Aorta (tissue), 5 donors: ENCODE results near the gene CREB5. TPM values are rescaled to one million over a fixed set of nuclear protein-coding genes. Genes with fewer than 3 reads are reported as not detected.
A peak's percentile ranks its signal among the peaks of the same experiment; 100 is the strongest.

Experiments used
- ATAC-seq: fragments of 200-7000 bp; cut with Tn5 transposase; one replicate; pipeline ENCODE4 v1.9.1; 2022; ENCODE audit warnings: moderate library complexity; ENCODE audit not compliant: low FRiP score
- DNase-seq, 2 donors: peaks; one replicate each; pipeline ENCODE4 v3.0.0-alpha.2; 2020
- H3K27ac ChIP-seq, 2 donors: one replicate each; pipeline ENCODE4 v1.5.1; 2013; ENCODE audit warnings: low read length in 2 of 2, mild to moderate bottlenecking in 2 of 2, moderate library complexity in 2 of 2, control low read depth in 1 of 2, inconsistent platforms in 1 of 2, low read depth in 1 of 2
- H3K27me3 ChIP-seq, 2 donors: one replicate each; pipeline ENCODE4 v1.6.1; 2013; ENCODE audit warnings: control low read depth in 1 of 2, low read length in 1 of 2, mild to moderate bottlenecking in 1 of 2, moderate library complexity in 1 of 2; ENCODE audit not compliant: insufficient read depth in 2 of 2, control insufficient read depth in 1 of 2
- H3K36me3 ChIP-seq, 2 donors: one replicate each; pipeline ENCODE4 v1.6.1; 2013; ENCODE audit warnings: control low read depth in 1 of 2, low read length in 1 of 2, mild to moderate bottlenecking in 1 of 2; ENCODE audit not compliant: insufficient read depth in 2 of 2, control insufficient read depth in 1 of 2
- H3K4me1 ChIP-seq, 2 donors: one replicate each; pipeline ENCODE4 v1.6.1; 2013; ENCODE audit warnings: low read length in 2 of 2, control low read depth in 1 of 2, mild to moderate bottlenecking in 1 of 2, moderate library complexity in 1 of 2; ENCODE audit not compliant: insufficient read depth in 2 of 2, control insufficient read depth in 1 of 2
- H3K4me3 ChIP-seq, 2 donors: one replicate each; pipeline ENCODE4 v1.5.1; 2013; ENCODE audit warnings: low read length in 2 of 2, control low read depth in 1 of 2, mild to moderate bottlenecking in 1 of 2
- H3K9me3 ChIP-seq: one replicate; pipeline ENCODE4 v1.6.1; 2013; ENCODE audit warnings: mild to moderate bottlenecking, low read length; ENCODE audit not compliant: control insufficient read depth
- WGBS, 2 donors: extraction: QIAGEN DNeasy Blood & Tissue Kit; methylation state at CpG; one replicate each; pipeline ENCODE4 v1.1.7; 2013; 5-methylcytosine and 5-hydroxymethylcytosine counted together
- intact Hi-C, 2 donors: fragments of 100-400 bp; cut with DNase I; formaldehyde crosslinking; loops; one replicate each; pipeline versions ENCODE4 v1.14.2 to v1.15.0; 2022
- polyA plus RNA-seq, 2 donors: library from polyadenylated mRNA; stranded (reverse); fragments of 200-250 nt; gene quantifications; one replicate each; pipeline ENCODE4 v1.2.3, GENCODE V29; 2013
- total RNA-seq, 2 donors: library from RNA; stranded (reverse); fragmentation: NEBNext Ultra II Directional; extraction: Animal tissue kit (Norgen Biotek cat#: 25700); gene quantifications; one replicate each; pipeline ENCODE4 v1.2.1, GENCODE V29; 2021
- donor health status: healthy with polysubstance abuse.
- donor health status: Bipolar disorder and iron deficiency.
- donor health status: DM: no; HTN: no; CAD: no.
- donor health status: DM: no; HTN: no; CAD: no.
- donor health status: DM: yes; HTN: yes; CAD: no.

Gene CREB5
- total and polyA plus RNA-seq, 4 donors: 2.6 to 57.1 (median 17.9) TPM

DNA sequence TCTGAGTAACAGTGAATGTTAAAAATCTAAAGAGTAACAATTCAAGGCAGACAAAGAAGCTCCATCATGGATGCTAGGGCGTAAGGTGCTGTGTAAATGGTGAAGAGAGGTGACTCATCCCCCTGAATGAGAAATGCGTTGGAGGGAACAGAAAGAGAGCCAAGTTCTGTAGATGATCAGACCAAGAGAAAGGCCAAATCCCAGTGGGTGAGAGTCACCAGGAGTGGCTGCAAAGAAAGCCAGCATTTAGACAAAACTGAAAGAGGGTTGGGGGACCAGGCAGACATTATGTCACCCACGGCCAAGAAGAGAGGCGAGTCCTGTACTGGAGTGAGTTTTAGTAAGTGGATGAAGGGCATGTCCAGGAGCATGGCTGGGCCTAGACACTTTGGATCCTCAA, 392.7 kb downstream of the CREB5 start:
- WGBS, 2 donors: 82 to 86% methylated on average over 4 of the region's 4 CpGs
- no peaks in the 10 kb centered on the region for H3K27me3 ChIP-seq
- H3K4me1 ChIP-seq: no peaks in the 10 kb centered on the region
- no peak overlapping the region for H3K27ac ChIP-seq
- H3K36me3 ChIP-seq: peaks cover 0 to 1% of the 10 kb centered on the region in 2 donors
- intact Hi-C loops: no loop called here
- no peaks in the 10 kb centered on the region for H3K9me3 ChIP-seq
- DNase-seq: no peak
- no peak for ATAC-seq
- H3K4me3 ChIP-seq: no peak overlapping the region

- DNase-seq (no peak), ATAC-seq (no peak)
- no peak overlapping the region for H3K27ac ChIP-seq
- intact Hi-C loops: no loop called here
- 78 to 83% methylated on average over 7 of the region's 7 CpGs for WGBS, 2 donors
- no peaks in the 10 kb centered on the region for H3K27me3 ChIP-seq
- no peaks in the 10 kb centered on the region for H3K9me3 ChIP-seq
- peaks cover 0 to 1% of the 10 kb centered on the region in 2 donors for H3K36me3 ChIP-seq
- no peak overlapping the region for H3K4me3 ChIP-seq
- H3K4me1 ChIP-seq: no peaks in the 10 kb centered on the region
Measured at GRCh38 chr7:28806841-28807240, 394.5 kb downstream of the CREB5 start.

GRCh38 chr7:28807396-28807994, 395.2 kb downstream of the CREB5 start:
- intact Hi-C loops: no loop called here
- Histone ChIP-seq H3K9me3 (no peaks in the 10 kb centered on the region), H3K27me3 (no peaks in the 10 kb centered on the region), H3K27ac (no peak overlapping the region), H3K4me3 (no peak overlapping the region), H3K36me3 (peaks cover 0 to 1% of the 10 kb centered on the region in 2 donors), H3K4me1 (no peaks in the 10 kb centered on the region)
- no peak for ATAC-seq
- no peak for DNase-seq
- 95 to 98% methylated on average over 6 of the region's 6 CpGs for WGBS, 2 donors

DNA sequence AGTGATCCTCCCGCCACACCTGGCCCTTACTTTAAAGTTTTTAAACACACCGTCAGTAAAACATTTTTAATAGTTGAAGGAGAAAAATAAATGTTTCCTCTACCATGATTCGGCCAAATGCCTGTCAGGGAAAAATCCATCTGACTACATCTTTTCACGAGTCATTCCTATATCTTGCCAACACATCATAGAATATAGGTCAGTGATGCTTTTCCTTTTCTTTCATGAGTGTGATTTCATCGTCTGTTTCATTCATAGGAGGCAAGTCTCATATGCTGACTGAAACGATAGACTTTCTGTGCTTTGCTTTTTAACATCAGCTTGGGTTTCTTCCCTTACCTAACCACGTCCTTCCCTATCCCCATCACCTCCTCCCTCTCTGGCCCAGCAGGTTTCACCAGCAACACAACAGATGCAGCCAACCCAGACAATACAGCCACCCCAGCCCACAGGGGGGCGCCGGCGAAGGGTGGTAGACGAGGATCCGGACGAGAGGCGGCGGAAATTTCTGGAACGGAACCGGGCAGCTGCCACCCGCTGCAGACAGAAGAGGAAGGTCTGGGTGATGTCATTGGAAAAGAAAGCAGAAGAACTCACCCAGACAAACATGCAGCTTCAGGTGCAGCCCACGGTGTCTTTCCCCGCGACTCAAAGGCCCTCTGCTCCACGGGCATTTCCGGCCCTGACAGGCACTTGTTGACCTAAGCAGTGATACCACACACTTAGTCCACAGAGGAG, 396.6 kb downstream of the CREB5 start:
- no peak overlapping the region for H3K4me3 ChIP-seq
- peaks cover 0 to 1% of the 10 kb centered on the region in 2 donors for H3K36me3 ChIP-seq
- no peak overlapping the region for H3K27ac ChIP-seq
- no peaks in the 10 kb centered on the region for H3K27me3 ChIP-seq
- whole genome bisulfite sequencing, 2 donors: 83% methylated on average over 23 of the region's 23 CpGs
- intact Hi-C loops: no loop called here
- no peak for ATAC-seq
- no peaks in the 10 kb centered on the region for H3K9me3 ChIP-seq
- DNase-seq: peak; percentile 63 to 76
- peaks cover 0 to 3% of the 10 kb centered on the region in 2 donors for H3K4me1 ChIP-seq

DNA sequence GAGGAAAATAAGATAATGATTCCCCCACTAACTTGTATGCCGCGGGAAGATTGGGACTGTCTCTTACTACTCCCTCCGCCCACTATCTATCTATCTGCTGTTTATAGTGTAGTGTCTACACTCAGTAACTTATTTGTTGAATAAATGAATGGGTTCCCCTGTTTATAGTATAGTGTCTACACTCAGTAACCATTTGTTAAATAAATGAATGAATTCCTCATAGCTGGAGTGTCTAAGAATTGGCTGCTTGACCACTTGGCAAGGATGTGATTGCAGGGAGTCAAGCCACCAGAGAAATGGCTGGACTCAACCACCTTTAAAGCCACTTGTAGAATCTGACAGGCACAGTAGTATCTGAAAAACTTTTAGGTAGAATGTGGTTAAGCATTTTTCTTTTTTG, 398.7 kb downstream of the CREB5 start:
- H3K9me3 ChIP-seq: no peaks in the 10 kb centered on the region
- 96 to 97% methylated on average over 3 of the region's 3 CpGs for WGBS, 2 donors
- intact Hi-C loops: no loop called here

GRCh38 chr7:28811701-28812430, 399.5 kb downstream of the CREB5 start:
- ATAC-seq: no peak
- WGBS, 2 donors: 65% methylated on average over 5 of the region's 5 CpGs
- intact Hi-C loops: no loop called here

More for the DNA sequence above, 398.7 kb downstream of the CREB5 start:
- H3K4me1 ChIP-seq: peaks cover 0 to 3% of the 10 kb centered on the region in 2 donors
- H3K36me3 ChIP-seq: no peaks in the 10 kb centered on the region
- H3K27me3 ChIP-seq: no peaks in the 10 kb centered on the region
- H3K4me3 ChIP-seq: no peak overlapping the region
- ATAC-seq: no peak
- DNase-seq: no peak
- no peak overlapping the region for H3K27ac ChIP-seq

GRCh38 chr7:28812616-28813015, 400.3 kb downstream of the CREB5 start:
- intact Hi-C loops: no loop called here
- Histone ChIP-seq H3K27ac (no peak overlapping the region), H3K9me3 (no peaks in the 10 kb centered on the region), H3K27me3 (no peaks in the 10 kb centered on the region), H3K36me3 (no peaks in the 10 kb centered on the region), H3K4me1 (peaks cover 0 to 3% of the 10 kb centered on the region in 2 donors), H3K4me3 (no peak overlapping the region)
- DNase-seq: no peak
- ATAC-seq: no peak
- 53 to 62% methylated on average over 3 of the region's 3 CpGs for WGBS, 2 donors

More at GRCh38 chr7:28811701-28812430, 399.5 kb downstream of the CREB5 start:
- H3K27ac ChIP-seq: no peak overlapping the region
- peaks cover 0 to 3% of the 10 kb centered on the region in 2 donors for H3K4me1 ChIP-seq
- H3K27me3 ChIP-seq: no peaks in the 10 kb centered on the region
- no peak for DNase-seq
- H3K9me3 ChIP-seq: no peaks in the 10 kb centered on the region
- no peak overlapping the region for H3K4me3 ChIP-seq
- no peaks in the 10 kb centered on the region for H3K36me3 ChIP-seq

GRCh38 chr7:28813243-28813962, 401.1 kb downstream of the CREB5 start:
- no peak overlapping the region for H3K4me3 ChIP-seq
- intact Hi-C loops: no loop called here
- H3K36me3 ChIP-seq: peaks cover 0 to 1% of the 10 kb centered on the region in 2 donors
- no peak for DNase-seq
- 12 to 21% methylated on average over 6 of the region's 6 CpGs for WGBS, 2 donors
- ATAC-seq: no peak
- H3K27me3 ChIP-seq: no peaks in the 10 kb centered on the region
- no peak overlapping the region for H3K27ac ChIP-seq
- peaks cover 0 to 3% of the 10 kb centered on the region in 2 donors for H3K4me1 ChIP-seq
- no peaks in the 10 kb centered on the region for H3K9me3 ChIP-seq
